Measurements from ENCODE around the gene GFPT1. TPM values are rescaled to one million over a fixed set of nuclear protein-coding genes. Genes with fewer than 3 reads are reported as not detected.

GFPT1 gene
- total and polyA plus RNA-seq, 9 of the 15 experiments (the other 6 are each of a cell fraction or from before 2014, with no cell fraction given), result 6.6 to 38.3 (median 15.9) TPM

GRCh38 chr2:69335311-69335710, 51.7 kb downstream of the GFPT1 start:
- FAIRE-seq (no peak), DNase-seq (ENCODE audit: extremely low read depth in 1 of 4, low spot score in 3 of 4) (no peak), ATAC-seq (no peak)
- Histone ChIP-seq H2AFZ (ENCODE audit: low read depth, low read length) (no peak overlapping the region), H3K9me3 (replicated peaks; ENCODE audit: control insufficient read depth, insufficient read depth, low read depth, low read length) (no peaks in the 10 kb centered on the region), H4K20me1 (replicated peaks; ENCODE audit: control insufficient read depth, insufficient read depth, low read length) (no peaks in the 10 kb centered on the region), H3K4me1 (replicated peaks in 1 of 2; ENCODE audit: control insufficient read depth in 2 of 2, insufficient read depth in 2 of 2, low read length in 2 of 2) (no peaks in the 10 kb centered on the region), H3K4me2 (ENCODE audit: insufficient read depth, low read length) (no peak overlapping the region), H3K27me3 (ENCODE audit: control insufficient read depth in 2 of 2, insufficient read depth in 2 of 2, low read length in 2 of 2) (no peaks in the 10 kb centered on the region), H3K9ac (ENCODE audit: insufficient read depth in 1 of 2, low read depth in 2 of 2, low read length in 2 of 2) (no peak overlapping the region), H3K36me3 (ENCODE audit: control insufficient read depth, insufficient read depth, low read length) (peaks cover 64% of the 10 kb centered on the region; the same call in 2 of the 3 replicates), H3K9me1 (ENCODE audit: control insufficient read depth, insufficient read depth, low read length) (no peaks in the 10 kb centered on the region), H3K27ac (ENCODE audit: extremely low read depth, low read depth, low read length) (no peak overlapping the region), H3K79me2 (ENCODE audit: control insufficient read depth, insufficient read depth, low read length) (no peaks in the 10 kb centered on the region), H3K4me3 (no peak overlapping the region)
- ChIA-PET CTCF (ENCODE audit: low intra/inter-chr PET ratio) (no interaction called here), POLR2A (interaction anchor here (1.2 kb wide), 1 partner anchor 9 kb away, joined by 5 read pairs; no protein-coding TSS in a partner anchor)
- in situ Hi-C loops (cut with MboI), result no loop called here
- 47% methylated on average over 2 of the region's 2 CpGs for WGBS (ENCODE audit: insufficient coverage, low coverage, missing lambda C conversion rate)
- TF ChIP-seq NR0B1 (IDR thresholded peaks at IDR 0.05; ENCODE audit: partially characterized antibody) (no peak), NCOA1 (IDR thresholded peaks at IDR 0.05; ENCODE audit: low read depth) (no peak), CXXC5 (CRISPR knock-in tag; IDR thresholded peaks at IDR 0.05) (no peak), MYBL2 (IDR thresholded peaks at IDR 0.05; ENCODE audit: low read depth) (no peak), MYBL2 (CRISPR knock-in tag; IDR thresholded peaks at IDR 0.05; ENCODE audit: borderline replicate concordance) (no peak), OTX1 (CRISPR knock-in tag; IDR thresholded peaks at IDR 0.05) (no peak), IRF1 (CRISPR knock-in tag; IDR thresholded peaks at IDR 0.05; ENCODE audit: borderline replicate concordance) (no peak), HES1 (IDR thresholded peaks at IDR 0.05; ENCODE audit: low read depth) (no peak), NR2F6 (CRISPR knock-in tag; IDR thresholded peaks at IDR 0.05) (no peak), RFX1 (IDR thresholded peaks at IDR 0.05) (no peak), ZNF584 (CRISPR knock-in tag; IDR thresholded peaks at IDR 0.05; ENCODE audit: low read depth) (no peak), MITF (IDR thresholded peaks at IDR 0.05) (no peak)
- TF ChIP-seq, protein P1, sequence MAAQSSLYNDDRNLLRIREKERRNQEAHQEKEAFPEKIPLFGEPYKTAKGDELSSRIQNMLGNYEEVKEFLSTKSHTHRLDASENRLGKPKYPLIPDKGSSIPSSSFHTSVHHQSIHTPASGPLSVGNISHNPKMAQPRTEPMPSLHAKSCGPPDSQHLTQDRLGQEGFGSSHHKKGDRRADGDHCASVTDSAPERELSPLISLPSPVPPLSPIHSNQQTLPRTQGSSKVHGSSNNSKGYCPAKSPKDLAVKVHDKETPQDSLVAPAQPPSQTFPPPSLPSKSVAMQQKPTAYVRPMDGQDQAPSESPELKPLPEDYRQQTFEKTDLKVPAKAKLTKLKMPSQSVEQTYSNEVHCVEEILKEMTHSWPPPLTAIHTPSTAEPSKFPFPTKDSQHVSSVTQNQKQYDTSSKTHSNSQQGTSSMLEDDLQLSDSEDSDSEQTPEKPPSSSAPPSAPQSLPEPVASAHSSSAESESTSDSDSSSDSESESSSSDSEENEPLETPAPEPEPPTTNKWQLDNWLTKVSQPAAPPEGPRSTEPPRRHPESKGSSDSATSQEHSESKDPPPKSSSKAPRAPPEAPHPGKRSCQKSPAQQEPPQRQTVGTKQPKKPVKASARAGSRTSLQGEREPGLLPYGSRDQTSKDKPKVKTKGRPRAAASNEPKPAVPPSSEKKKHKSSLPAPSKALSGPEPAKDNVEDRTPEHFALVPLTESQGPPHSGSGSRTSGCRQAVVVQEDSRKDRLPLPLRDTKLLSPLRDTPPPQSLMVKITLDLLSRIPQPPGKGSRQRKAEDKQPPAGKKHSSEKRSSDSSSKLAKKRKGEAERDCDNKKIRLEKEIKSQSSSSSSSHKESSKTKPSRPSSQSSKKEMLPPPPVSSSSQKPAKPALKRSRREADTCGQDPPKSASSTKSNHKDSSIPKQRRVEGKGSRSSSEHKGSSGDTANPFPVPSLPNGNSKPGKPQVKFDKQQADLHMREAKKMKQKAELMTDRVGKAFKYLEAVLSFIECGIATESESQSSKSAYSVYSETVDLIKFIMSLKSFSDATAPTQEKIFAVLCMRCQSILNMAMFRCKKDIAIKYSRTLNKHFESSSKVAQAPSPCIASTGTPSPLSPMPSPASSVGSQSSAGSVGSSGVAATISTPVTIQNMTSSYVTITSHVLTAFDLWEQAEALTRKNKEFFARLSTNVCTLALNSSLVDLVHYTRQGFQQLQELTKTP (IDR thresholded peaks at IDR 0.05; ENCODE audit: low read depth in 1 of 2, partially characterized antibody in 2 of 2), result no peak
- TF ChIP-seq, protein P2, sequence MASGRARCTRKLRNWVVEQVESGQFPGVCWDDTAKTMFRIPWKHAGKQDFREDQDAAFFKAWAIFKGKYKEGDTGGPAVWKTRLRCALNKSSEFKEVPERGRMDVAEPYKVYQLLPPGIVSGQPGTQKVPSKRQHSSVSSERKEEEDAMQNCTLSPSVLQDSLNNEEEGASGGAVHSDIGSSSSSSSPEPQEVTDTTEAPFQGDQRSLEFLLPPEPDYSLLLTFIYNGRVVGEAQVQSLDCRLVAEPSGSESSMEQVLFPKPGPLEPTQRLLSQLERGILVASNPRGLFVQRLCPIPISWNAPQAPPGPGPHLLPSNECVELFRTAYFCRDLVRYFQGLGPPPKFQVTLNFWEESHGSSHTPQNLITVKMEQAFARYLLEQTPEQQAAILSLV (tag; IDR thresholded peaks at IDR 0.05), result no peak
- BruUV-seq (replicated peaks), result no TSS peak
- intact Hi-C loops (cut with micrococcal nuclease), result no loop called here
